Activated CD8-positive, alpha-beta memory T cell treated with anti-CD3 and anti-CD28 coated beads for 1 hour (primary cell): ENCODE measurements around the gene HOXD10.

Source experiments
- DNase-seq, 2 donors: peaks; one replicate each; pipeline ENCODE4 v3.0.0-alpha.2; 2020; ENCODE audit warnings: low read depth in 1 of 2; ENCODE audit errors: extremely low read depth in 1 of 2

HOXD10 gene

DNA sequence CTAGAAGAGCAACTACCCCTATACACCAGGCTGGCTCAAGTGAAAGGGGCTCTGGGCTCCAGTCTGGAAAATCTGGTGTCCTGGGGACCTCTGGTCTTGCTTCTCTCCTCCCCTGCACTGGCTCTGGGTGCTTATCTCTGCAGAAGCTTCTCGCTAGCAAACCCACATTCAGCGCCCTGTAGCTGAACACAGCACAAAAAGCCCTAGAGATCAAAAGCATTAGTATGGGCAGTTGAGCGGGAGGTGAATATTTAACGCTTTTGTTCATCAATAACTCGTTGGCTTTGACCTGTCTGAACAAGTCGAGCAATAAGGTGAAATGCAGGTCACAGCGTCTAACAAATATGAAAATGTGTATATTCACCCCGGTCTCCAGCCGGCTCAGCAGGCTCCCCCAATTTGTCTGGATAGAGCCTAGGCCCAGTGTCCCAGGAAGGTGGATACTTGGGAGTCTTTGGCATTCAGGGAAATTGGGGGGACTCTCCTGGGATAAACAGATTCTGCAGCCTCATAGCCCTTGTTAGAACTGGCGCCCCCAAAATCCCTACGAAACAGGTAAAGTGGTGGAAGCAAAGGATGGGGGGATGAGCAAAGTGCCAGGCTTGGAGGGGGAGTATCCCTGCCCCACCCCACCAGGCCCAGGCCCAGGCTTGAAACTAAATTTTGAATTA lies 32.3 kb downstream of the HOXD10 start:
- DNase-seq = no peak

DNA sequence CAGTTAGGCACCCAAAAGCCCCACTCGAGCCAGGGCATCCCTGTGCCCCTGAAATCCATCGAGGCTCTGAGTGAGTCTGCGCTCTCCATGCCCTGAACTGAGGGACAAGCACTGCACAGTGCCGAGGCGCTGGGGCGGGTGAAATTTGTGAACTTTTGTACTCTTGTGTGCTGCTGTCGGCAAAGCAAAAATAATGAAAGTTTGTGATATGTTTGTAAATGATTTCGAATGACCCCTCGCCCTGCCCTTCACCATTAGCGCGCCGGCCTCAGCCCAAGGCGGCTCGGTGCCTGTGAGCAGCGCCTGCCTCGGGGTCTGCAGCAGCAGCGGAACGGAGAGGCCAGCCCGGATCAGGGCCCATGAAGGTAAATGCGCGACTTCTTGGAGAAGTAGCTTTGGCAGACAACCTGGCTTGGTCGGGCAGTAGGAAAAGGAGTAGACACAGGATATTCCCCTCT lies 32.9 kb downstream of the HOXD10 start:
- DNase-seq = no peak

DNA sequence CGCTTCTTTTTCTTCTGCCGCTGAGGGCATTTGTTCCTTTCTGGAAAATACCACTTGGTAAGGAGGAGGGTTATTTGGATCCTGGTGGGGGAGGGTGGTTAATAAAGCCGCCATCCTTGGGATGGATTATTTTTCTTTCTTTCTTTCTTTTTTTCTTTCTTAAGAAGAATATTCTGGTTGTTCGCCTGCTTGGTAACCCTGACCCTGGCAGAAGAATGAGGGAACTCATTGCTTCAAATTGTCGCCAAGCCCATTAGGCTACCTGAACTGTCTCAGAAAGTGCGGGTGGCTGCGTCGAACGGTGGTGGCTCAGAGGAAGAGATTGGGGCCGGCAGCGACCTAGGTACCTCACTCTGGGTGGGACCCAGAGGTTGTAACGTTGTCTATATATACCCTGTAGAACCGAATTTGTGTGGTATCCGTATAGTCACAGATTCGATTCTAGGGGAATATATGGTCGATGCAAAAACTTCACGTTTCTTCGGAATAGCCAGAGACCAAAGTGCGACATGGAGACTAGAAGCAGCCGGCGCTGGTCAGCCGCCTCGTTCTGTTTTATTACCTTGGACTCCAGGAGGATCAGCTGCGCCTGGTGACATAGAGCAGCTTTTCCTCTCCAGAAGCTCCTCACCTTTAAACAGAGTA lies 33.5 kb downstream of the HOXD10 start:
- DNase-seq = no peak

DNA sequence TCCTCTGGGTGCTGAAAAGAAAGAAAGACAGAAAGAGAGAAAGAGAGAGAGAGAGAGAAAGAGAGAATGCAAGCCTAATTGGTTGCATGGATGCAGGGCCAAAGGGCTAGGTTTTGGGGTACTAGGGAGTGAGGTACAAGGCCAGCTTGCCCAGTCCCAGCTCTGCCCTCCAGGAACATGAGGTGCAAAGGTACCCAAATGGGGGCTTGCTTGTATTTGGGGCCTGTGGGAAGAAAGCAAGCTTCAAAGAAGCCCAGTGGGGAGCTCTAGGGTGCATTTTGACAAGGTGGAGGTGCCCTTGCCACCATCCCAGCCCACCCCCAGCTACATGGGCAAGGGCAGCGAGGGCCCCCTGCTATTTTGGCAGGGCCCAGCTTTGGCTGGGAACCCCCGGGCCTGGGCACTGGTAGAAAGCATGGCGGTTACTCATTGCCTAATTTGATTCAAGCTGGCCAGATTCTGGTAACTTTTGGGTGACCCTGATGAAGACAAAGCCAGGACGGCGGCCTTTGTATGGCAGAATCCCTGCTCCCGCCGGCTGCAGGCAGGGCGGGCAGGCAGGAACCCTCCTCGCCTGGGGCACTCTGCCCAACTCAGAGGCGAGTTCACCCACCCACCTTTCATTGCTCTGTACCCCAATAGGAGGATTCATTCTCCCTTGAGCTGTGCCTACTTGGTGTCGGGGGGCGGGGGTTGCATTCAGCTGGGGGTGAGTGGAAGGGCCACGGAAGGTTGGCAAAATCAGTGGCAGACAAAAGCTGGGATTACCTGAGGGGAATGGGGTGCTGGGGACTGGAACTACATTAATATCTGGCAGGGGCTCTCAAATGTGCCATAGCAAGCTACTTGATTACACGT lies 34.2 kb downstream of the HOXD10 start:
- no peak for DNase-seq

DNA sequence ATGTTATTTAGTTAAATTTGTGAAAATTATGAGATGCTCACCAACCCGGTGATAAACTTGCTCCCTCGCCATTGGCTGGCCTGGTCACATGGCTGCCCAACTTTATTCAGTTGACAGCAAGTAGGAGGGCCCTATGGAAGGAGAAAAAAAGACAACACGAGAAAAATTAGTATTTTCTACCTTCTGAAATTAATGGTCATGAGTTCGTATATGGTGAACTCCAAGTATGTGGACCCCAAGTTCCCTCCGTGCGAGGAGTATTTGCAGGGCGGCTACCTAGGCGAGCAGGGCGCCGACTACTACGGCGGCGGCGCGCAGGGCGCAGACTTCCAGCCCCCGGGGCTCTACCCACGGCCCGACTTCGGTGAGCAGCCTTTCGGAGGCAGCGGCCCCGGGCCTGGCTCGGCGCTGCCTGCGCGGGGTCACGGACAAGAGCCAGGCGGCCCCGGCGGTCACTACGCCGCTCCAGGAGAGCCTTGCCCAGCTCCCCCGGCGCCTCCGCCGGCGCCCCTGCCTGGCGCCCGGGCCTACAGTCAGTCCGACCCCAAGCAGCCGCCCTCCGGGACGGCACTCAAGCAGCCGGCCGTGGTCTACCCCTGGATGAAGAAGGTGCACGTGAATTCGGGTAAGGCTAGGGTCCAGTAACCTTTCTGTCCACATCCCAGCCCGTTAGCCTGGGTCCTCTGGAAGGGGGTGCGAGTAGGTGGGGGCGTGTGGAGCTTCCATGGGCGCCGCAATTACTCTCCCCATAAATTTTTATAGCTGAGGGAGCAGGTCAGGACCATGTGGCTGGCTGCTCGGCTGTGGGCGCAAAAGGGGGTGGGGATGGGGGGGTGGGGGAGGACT lies 35.1 kb downstream of the HOXD10 start, which contains the start of gene HOXD4:
Gene HOXD4 (plus strand): TSS at position 109 of the 846 bp plus-strand sequence. CDS start 84 bp downstream, at position 193.
- no peak for DNase-seq

DNA sequence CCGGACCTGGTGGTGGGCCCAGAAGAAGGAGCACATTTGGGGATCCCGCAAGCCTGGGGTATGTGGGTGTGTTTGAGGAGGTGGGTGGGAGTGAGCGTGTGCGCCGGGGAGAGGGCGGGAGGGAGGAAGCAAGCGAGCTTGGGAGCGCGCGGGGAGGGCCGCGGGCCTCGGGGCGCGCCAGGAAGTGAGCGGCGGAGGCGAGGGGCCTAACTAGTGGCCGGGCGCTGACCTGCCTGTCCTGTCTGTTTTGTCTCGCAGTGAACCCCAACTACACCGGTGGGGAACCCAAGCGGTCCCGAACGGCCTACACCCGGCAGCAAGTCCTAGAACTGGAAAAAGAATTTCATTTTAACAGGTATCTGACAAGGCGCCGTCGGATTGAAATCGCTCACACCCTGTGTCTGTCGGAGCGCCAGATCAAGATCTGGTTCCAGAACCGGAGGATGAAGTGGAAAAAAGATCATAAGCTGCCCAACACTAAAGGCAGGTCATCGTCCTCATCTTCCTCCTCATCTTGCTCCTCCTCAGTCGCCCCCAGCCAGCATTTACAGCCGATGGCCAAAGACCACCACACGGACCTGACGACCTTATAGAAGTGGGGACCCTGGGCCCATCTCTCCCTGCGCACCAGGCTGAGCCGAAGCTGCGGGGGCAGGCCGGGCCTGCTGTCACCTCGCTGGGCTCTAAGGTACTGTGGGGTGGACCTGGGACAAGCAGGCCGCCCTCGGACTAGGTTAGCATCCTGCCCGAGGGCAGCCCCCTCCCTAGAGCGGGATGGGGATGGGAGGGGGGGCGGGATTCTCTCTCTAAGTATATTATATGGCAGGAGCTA lies 36.0 kb downstream of the HOXD10 start:
- no peak for DNase-seq

DNA sequence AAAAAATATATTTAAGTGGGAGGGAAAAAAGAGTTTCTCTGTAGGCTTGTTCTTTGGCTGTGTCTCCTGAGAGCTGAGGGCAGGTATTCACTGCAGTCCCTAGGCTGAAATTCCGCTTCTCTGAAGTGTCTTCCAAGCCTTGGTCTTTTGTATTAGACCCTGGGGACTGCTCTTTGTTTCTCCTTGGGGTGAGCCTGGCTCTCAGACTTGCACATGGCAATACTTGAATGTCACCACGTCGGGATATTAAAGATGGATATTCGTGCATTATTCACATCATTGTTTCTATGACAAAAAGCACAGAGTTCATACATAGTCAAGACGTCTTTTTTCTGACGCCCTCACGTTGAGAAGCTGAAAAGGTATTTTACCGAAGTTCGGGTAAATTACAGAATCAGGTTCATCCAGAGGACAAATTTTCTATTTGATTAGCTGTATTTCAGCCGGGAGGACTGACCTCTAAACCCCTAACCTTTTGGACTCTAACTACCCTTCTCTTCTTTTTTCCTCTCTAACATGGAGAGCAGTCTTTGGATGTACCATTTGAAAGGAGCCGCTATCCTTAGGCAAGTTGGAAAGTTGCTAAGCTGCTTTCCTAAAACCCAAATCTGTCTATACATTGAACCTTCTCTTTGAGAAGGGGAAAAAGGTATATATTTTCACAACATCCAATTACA lies 38.1 kb downstream of the HOXD10 start:
- no peak for DNase-seq

DNA sequence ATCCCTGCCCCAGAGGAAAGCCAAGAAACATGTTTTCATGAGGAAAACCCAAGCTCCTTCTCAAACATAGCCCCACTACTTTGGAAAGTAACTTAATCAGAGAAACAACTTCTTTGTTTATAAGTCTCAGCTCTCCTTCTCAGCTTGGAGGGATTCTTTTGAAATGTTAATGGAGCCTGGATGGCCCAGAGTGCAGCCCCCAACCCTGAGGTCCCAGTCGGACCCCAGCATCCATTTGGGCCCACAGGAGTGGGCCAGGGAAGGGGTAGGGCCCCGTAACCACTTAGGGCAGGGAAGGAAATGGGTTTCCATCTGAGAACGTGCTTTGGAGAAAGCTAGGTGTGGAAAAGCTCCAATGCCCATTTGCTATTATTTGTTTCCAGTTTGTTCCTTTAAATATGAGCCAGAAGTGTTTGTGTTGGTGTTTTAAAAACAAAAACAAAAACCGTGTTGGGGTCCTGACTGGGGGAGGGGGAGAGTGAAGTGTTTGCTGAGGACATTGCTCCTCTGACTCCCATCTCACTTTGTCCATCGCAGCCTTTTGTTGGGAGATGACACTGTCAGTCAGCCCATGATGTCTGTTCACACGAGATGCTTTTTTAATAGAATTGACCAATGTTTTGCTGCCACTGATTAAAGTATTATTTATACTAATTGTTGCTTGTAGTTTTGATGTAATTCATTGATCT lies 38.9 kb downstream of the HOXD10 start:
- no peak for DNase-seq

DNA sequence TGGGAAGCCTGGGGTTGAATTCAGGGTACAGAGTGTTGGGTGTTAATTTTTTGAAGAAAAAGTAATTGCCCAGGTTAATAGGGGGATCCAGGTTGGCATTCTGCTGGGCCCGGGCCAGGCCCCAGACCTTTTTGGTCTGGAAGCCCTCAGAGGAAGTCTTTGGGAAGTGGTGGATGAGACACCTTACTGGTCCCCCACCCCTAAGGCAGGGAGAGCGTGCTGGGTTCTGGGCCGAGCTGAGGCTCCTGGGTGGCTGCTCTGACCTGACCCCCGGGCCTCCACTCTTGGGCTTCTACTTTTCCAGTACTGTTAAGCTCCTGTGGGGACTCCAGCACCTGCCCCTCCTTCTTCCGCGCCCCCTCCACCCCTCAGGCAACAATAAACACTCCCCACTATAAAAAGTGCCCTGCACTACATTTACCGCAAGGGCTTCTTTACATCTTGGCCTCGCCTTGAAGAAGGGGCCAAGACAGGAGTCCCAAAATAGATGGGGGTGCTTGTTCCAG lies 39.8 kb downstream of the HOXD10 start:
- no peak for DNase-seq

DNA sequence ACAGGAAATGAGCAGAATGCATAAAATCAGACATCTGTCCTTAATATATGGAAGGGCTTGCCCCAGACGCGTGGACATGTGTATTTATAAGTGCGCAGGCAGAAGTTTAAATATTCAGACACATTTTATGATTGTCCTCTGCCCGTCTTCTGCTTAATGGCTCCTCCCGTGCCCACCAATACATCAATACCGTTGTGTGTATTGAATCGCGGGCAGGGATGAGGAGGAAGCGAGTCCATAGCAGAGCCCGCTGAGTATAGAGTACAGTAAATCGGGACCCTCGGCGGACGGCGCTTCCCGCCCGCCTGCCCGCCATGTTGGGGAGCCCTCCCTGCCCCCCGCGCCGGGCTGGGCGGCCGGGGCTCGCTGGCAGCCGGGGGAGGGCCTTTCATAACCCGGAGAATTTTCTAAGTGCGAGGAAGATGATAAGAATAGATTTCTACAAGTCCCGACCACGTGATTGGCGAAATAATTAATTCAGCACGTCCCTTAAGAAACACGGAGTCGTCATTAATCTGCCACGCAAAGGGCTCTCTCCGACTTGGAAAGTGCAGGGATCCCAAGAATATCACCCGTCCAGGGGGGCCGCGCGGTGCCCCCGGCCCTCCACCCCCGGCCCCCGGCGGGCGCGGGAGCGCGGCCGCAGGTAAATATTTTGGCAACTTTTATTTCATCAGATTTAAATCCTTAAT lies 40.4 kb downstream of the HOXD10 start, which contains the start of gene HOXD3:
Gene HOXD3 (plus strand): TSS at position 501 of the 692 bp plus-strand sequence. CDS start 11,808 bp downstream, outside the sequence.
- no peak for DNase-seq

DNA sequence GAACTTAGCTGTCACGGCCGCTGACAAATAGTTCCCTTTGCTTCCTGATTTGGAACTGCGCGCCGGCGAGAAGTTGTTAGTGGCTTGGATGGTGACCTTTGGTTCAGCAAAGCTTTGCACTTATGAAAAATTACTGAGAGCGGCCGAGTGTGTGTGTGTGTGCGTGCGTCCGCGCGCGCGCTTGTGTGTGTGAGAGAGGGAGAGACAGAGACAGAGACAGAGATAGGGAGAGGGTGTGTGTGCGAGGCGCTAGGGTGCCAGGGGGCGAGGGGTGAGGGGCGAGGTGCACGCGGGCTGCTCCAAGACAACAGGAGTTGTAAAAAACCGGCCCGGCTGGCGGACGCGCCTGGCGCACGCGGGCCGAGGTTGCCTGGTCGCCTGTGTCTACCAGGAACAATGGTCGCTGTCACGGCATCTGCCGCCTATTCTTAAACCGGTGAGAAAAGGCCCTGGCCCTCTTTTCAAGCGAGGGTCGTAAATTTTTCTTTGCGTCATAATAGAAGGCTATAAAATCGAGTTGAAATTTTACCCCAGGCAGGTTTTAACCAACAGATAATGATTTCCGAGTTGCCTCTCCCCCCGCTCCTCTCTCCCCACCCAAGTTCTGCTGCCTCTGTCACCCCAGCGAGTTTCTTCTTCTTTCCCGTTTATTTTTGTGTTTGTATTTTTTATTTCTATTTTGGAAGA lies 41.1 kb downstream of the HOXD10 start:
- DNase-seq = no peak

DNA sequence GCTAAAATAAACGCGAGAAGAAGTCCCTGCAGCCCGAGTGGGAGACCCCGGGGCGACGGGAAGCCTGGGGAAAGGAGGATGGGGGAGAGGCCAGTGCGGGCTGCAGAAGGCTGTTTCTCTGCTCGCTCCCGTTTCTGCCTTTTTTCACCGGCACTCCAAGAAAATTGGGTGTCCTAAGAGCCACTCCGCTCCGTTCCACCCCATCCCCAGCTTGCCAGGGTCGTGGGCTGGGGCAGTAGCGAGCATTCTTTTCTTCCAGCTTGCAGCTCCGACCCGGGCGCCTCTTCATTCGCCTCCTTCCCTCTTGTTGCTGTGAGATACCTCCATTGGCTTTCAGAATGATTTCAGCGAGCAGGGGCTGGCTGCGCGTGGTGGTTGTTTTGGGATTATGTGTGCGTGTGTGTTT lies 41.6 kb downstream of the HOXD10 start:
- DNase-seq = no peak

DNA sequence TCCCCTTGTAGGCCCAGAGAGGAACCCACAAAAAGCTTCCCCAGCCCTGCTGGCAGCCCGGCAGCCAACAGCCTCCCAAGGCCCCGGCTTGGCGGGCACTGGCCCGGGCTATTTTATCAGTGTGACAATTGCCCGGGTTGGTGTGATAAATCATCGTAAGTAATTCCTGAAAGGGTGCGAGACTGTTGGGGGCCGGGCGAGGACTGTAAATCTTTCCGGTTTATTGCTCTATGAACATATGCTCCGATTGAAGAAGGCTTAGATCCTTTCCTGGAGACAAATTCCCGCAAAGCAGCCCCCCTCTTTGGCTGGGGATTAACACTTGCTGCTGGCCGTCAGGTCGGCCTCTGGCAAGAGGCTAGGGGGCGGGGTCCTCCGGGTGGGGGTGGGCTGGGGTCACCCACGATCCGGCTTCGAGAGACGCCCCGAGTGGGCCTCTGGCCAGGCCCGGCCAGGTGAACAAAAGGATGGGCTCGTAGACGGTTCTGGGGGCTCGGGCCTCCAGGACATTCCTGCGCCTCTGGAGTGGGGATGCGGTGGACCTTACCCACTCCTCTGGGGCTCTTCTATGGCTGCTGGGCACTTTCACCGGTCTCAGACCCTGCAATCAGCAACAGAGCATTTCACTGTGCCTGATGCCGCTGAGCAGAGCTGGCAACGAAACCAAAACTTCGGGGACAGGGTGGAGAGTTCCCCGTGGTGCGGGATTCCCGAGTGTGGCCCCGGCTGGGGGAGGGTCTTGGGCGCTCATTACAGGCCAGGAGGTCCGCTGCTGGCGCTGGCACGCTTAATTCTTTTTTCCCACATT lies 42.5 kb downstream of the HOXD10 start:
- DNase-seq = no peak

DNA sequence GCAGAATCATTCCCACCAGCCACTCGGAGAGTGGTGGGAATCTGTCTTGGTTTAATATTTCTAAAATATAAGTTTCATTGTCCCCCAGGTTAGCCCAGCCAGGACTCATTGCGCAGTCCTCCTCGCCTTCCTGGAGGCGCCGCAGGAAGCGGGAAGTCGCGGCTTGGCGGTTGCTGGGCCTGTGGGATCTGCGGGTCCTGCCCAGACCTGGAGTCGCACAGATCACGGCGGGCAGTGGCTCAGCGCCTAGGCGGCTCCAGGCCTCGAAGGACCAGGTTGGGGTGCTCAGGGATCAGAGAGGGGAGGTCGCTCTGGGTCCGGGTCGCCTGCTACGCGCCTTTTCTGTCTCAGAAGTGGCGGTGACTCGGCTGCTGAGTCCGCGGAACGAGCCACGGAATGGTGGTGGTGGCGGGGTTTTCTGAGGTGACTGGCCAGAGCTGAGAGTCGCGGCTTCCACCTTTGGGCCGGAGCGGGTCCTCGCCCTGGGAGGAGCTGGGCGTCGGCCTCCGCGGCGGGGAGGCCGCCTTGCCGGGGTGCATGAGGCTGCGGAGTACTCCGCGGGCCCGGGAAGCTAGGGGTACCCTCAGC lies 43.2 kb downstream of the HOXD10 start:
- DNase-seq = no peak

DNA sequence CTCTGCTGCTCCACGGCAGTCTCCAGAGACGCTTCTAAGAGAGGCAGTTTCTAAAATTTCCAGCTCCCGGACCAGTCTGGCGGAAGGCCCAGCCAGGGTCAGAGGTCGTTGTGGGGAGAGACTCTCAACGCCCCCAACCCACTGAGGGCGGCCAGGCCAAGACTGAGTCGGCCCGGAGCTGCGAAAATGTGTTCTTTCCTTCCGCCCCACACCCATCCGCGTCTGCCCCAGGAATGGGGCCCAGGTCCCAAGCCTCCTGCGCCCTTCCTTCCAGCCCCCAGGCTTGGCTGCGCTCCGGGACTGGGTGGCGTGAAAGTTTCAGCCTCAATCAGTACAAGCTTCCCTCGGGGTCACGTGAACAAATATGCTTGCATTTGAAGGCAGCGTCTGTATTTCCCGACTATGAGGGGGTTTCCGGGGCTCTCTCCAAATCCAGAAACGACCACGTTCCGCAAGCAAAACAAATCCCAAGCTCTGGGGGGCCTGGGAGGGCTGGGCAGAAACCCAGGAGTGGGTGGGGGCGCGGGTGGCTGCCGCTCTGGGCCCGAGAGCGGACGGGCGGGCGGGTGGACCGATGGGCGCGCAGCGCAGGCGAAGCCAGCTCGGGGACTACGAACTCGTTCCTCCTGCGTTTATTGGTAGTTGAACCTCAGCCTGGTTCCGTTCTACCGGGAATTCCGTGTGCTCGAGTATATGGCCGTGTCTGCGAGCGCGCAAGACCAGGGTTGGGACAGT lies 43.8 kb downstream of the HOXD10 start:
- DNase-seq = no peak
